Gastroesophageal sphincter (tissue), 2 donors: ENCODE measurements around the gene ELOB.

Source experiments
- EP300 ChIP-seq: sonication (generic); formaldehyde crosslinking; IDR thresholded peaks from one replicate; pipeline ENCODE4 v1.6.1; 2017; ENCODE audit warnings: antibody characterized with exemption, mild to moderate bottlenecking
- POLR2A ChIP-seq, 2 donors: fragments of 450-650 bp; IDR thresholded peaks; one replicate each; pipeline ENCODE4 v1.6.1; 2017; ENCODE audit warnings: antibody characterized with exemption in 2 of 2, mild to moderate bottlenecking in 2 of 2, moderate library complexity in 1 of 2

DNA sequence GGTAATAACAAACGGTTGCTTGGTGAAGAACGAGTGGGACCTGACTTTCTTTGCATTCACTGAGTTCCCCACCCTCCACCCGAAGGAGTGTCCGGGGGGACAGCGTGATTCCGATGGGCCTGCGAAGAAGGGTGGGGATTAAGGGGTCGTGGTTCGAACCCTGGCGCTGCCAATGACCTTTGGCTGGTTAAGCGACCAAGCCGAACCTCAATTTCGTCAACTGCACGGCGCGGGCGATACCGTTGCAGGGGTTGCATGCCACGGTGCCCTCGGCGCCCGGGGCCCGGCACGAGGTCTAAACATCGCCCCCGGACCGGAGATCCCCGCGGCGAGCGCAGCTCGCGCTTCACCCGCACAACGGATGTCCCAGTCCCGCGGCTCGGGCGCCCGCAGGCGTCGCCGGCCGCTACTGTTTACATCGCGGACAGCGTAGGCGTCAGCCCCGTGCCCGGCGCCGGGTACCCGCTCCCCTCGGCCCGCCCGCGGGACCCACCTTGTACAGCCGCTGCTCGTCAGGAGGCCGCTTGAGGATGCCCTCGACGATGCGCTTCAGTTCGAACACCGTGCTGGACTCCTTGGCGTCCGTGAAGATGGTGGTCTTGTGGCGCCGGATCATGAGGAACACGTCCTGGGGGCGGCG, 460 bp downstream of the ELOB start:
- TF ChIP-seq POLR2A (IDR thresholded peaks at IDR 0.05) (no peak), EP300 (no peak)
